H1 (cell line): ENCODE data around the gene CARD11. TPM values are rescaled to one million over a fixed set of nuclear protein-coding genes. Genes with fewer than 3 reads are reported as not detected.
A peak's percentile ranks its signal among the peaks of the same experiment; 100 is the strongest.

Experiments used
- CTCF ChIA-PET: fragments of 300-600 bp; sonication (Branson Sonifier 250); formaldehyde crosslinking; loops from one replicate; lab custom pipeline; 2021; ENCODE audit not compliant: partially characterized antibody; lab: Charles Lee
- POLR2A ChIA-PET: fragments of 300-600 bp; sonication (Branson Sonifier 250); formaldehyde crosslinking; loops from one replicate; lab custom pipeline; 2021; ENCODE audit warnings: inconsistent platforms; ENCODE audit not compliant: partially characterized antibody; lab: Charles Lee
- DNase-seq, 2 experiments: peaks; one replicate each; pipeline versions ENCODE4 v3.0.0 to v3.0.0-alpha.2; 2010 to 2022; ENCODE audit warnings: low spot score in 2 of 2, low read depth in 1 of 2, mixed read lengths in 1 of 2
- FAIRE-seq: peaks from 2 replicates; lab custom pipeline; 2011; peaks lifted over from hg19 to GRCh38; lab: Jason Lieb, UNC
- H2AFZ ChIP-seq: 2 replicates; pipeline ENCODE4 v1.8.1; 2012; ENCODE audit warnings: low read length, inconsistent platforms
- H2AK5ac ChIP-seq: 2 replicates; pipeline ENCODE4 v1.6.1; 2013; ENCODE audit warnings: low read depth, low read length
- H2BK120ac ChIP-seq: replicated peaks from 2 replicates; pipeline ENCODE3; 2013; ENCODE audit warnings: low read depth, low read length, inconsistent platforms
- H2BK12ac ChIP-seq: 2 replicates; pipeline ENCODE4 v1.6.1; 2013; ENCODE audit warnings: low read depth, low read length
- H2BK15ac ChIP-seq: 2 replicates; pipeline ENCODE4 v1.6.1; 2013; ENCODE audit warnings: low read length
- H2BK20ac ChIP-seq: 2 replicates; pipeline ENCODE4 v1.6.1; 2013; ENCODE audit warnings: low read length
- H2BK5ac ChIP-seq: 2 replicates; pipeline ENCODE4 v1.6.1; 2013; ENCODE audit warnings: low read depth, low read length
- H3K14ac ChIP-seq: 2 replicates; pipeline ENCODE4 v1.6.1; 2013; ENCODE audit warnings: inconsistent platforms; ENCODE audit not compliant: insufficient read length
- H3K18ac ChIP-seq: 2 replicates; pipeline ENCODE4 v1.6.1; 2013; ENCODE audit warnings: low read length; ENCODE audit errors: extremely low read depth
- H3K23ac ChIP-seq: 2 replicates; pipeline ENCODE4 v1.6.1; 2013; ENCODE audit warnings: inconsistent platforms; ENCODE audit not compliant: insufficient read length
- H3K23me2 ChIP-seq: 2 replicates; pipeline ENCODE4 v1.6.1; 2013; ENCODE audit warnings: low read depth, low read length
- H3K27ac ChIP-seq: 2 replicates; pipeline ENCODE4 v1.6.1; 2011; ENCODE audit warnings: low read depth, low read length, inconsistent platforms
- H3K27me3 ChIP-seq, 4 experiments: replicated peaks in 1 of 4; 1 replicate in 1 of 4; 2 replicates in 3 of 4; pipeline versions ENCODE4 v1.6.1 to v1.8.1; 2011 to 2013; ENCODE audit warnings: low read length in 3 of 4, mild to moderate bottlenecking in 3 of 4, inconsistent platforms in 2 of 4, mixed read lengths in 2 of 4, moderate library complexity in 1 of 4; ENCODE audit not compliant: control insufficient read depth in 3 of 4, insufficient read depth in 3 of 4; ENCODE audit errors: extremely low read depth in 1 of 4
- H3K36me3 ChIP-seq, 4 experiments: 2 replicates each; pipeline versions ENCODE4 v1.6.1 to v1.8.1; 2011 to 2013; ENCODE audit warnings: mild to moderate bottlenecking in 4 of 4, low read length in 3 of 4, moderate library complexity in 2 of 4, control low read depth in 1 of 4, inconsistent platforms in 1 of 4; ENCODE audit not compliant: insufficient read depth in 4 of 4, control insufficient read depth in 2 of 4
- H3K4ac ChIP-seq: replicated peaks from 2 replicates; pipeline ENCODE3; 2013; ENCODE audit warnings: low read length, low read depth, mixed read lengths, inconsistent platforms; ENCODE audit not compliant: insufficient read length
- H3K4me1 ChIP-seq, 4 experiments: replicated peaks in 1 of 4; 1 replicate in 1 of 4; 2 replicates in 3 of 4; pipeline versions ENCODE4 v1.6.1 to v1.8.1; 2011 to 2013; ENCODE audit warnings: low read length in 3 of 4, inconsistent platforms in 2 of 4, mixed read lengths in 1 of 4; ENCODE audit not compliant: insufficient read depth in 4 of 4, control insufficient read depth in 3 of 4
- H3K4me2 ChIP-seq, 2 experiments: 2 replicates each; pipeline versions ENCODE4 v1.6.1 to v1.8.1; 2011 to 2013; ENCODE audit warnings: low read depth in 2 of 2, low read length in 2 of 2, control low read depth in 1 of 2, inconsistent platforms in 1 of 2, mild to moderate bottlenecking in 1 of 2; ENCODE audit not compliant: insufficient read depth in 1 of 2
- H3K4me3 ChIP-seq, 4 experiments: fragments of 200-600, 300-600 bp in 1 of 4; sonication (generic), shearing (Covaris generic), sonication (Bioruptor Twin) in 1 of 4; 2 replicates each; pipeline versions ENCODE4 v1.5.1 to v1.8.1; 2011 to 2016; ENCODE audit warnings: low read length in 4 of 4, low read depth in 3 of 4, control low read depth in 2 of 4, inconsistent platforms in 2 of 4, mild to moderate bottlenecking in 2 of 4, mixed read lengths in 1 of 4, moderate library complexity in 1 of 4; ENCODE audit not compliant: insufficient read depth in 2 of 4; ENCODE audit errors: extremely low read depth in 1 of 4
- H3K56ac ChIP-seq: replicated peaks from 2 replicates; pipeline ENCODE3; 2013; ENCODE audit warnings: low read depth, mild to moderate bottlenecking, mixed read lengths, low read length, inconsistent platforms; ENCODE audit not compliant: insufficient read length
- H3K79me1 ChIP-seq: 2 replicates; pipeline ENCODE4 v1.6.1; 2013; ENCODE audit warnings: low read depth, low read length, control low read depth
- H3K79me2 ChIP-seq, 2 experiments: 2 replicates each; pipeline versions ENCODE4 v1.6.1 to v1.8.1; 2012 to 2013; ENCODE audit warnings: low read length in 2 of 2, mild to moderate bottlenecking in 2 of 2, inconsistent platforms in 1 of 2; ENCODE audit not compliant: insufficient read depth in 2 of 2, control insufficient read depth in 1 of 2
- H3K9ac ChIP-seq, 4 experiments: replicated peaks in 1 of 4; 1 replicate in 1 of 4; 2 replicates in 3 of 4; pipeline versions ENCODE4 v1.6.1 to v1.8.1; 2011 to 2013; ENCODE audit warnings: low read depth in 3 of 4, low read length in 3 of 4, control low read depth in 2 of 4, mild to moderate bottlenecking in 2 of 4, moderate library complexity in 2 of 4, inconsistent platforms in 1 of 4; ENCODE audit errors: extremely low read depth in 1 of 4
- H3K9me3 ChIP-seq, 2 experiments: 2 replicates each; pipeline versions ENCODE4 v1.6.1 to v1.8.1; 2012 to 2013; ENCODE audit warnings: mild to moderate bottlenecking in 2 of 2, moderate library complexity in 2 of 2, control low read depth in 1 of 2, inconsistent platforms in 1 of 2, low read depth in 1 of 2, low read length in 1 of 2, mixed read lengths in 1 of 2; ENCODE audit not compliant: insufficient read depth in 2 of 2
- H4K20me1 ChIP-seq, 2 experiments: replicated peaks in 1 of 2; 2 replicates each; pipeline versions ENCODE3 to v1.8.1; 2011 to 2013; ENCODE audit warnings: inconsistent platforms in 2 of 2, low read length in 2 of 2, mild to moderate bottlenecking in 1 of 2; ENCODE audit not compliant: insufficient read depth in 2 of 2, control insufficient read depth in 1 of 2
- H4K5ac ChIP-seq: 2 replicates; pipeline ENCODE4 v1.6.1; 2013; ENCODE audit warnings: low read length, low read depth, mixed read lengths, inconsistent platforms; ENCODE audit not compliant: insufficient read length
- H4K8ac ChIP-seq: 2 replicates; pipeline ENCODE4 v1.8.0; 2013; ENCODE audit warnings: mild to moderate bottlenecking, moderate library complexity, low read length, inconsistent platforms; ENCODE audit not compliant: insufficient read depth; ENCODE audit errors: extremely low read depth
- H4K91ac ChIP-seq: replicated peaks from 2 replicates; pipeline ENCODE3; 2013; ENCODE audit warnings: low read length, mixed read lengths, inconsistent platforms; ENCODE audit not compliant: insufficient read length
- BCL11A ChIP-seq, 2 experiments: IDR thresholded peaks; one replicate each; pipeline ENCODE4 v1.6.1; 2011; ENCODE audit warnings: low read depth in 2 of 2, low read length in 2 of 2, mild to moderate bottlenecking in 2 of 2
- CEBPB ChIP-seq: IDR thresholded peaks from 2 replicates; pipeline ENCODE4 v1.6.1; 2012; ENCODE audit warnings: low read depth, low read length
- CHD1 ChIP-seq: IDR thresholded peaks from 2 replicates; pipeline ENCODE4 v1.6.1; 2012; ENCODE audit warnings: low read depth, low read length, improper control_type of control experiment
- JUN ChIP-seq: IDR thresholded peaks from 2 replicates; pipeline ENCODE4 v1.6.1; 2011; ENCODE audit warnings: low read depth, mild to moderate bottlenecking, improper control_type of control experiment, low read length
- KDM1A ChIP-seq: fragments of 200-600, 300-600 bp; sonication (generic); IDR thresholded peaks from 2 replicates; pipeline ENCODE4 v1.7.1; 2016; ENCODE audit warnings: mild to moderate bottlenecking, low read length, borderline replicate concordance
- POLR2A ChIP-seq, 2 experiments: IDR thresholded peaks; 1 replicate in 1 of 2; 2 replicates in 1 of 2; pipeline ENCODE4 v1.6.1; 2011; ENCODE audit warnings: low read depth in 2 of 2, low read length in 2 of 2, mild to moderate bottlenecking in 2 of 2; ENCODE audit errors: control extremely low read depth in 1 of 2
- SIN3A ChIP-seq, 2 experiments: IDR thresholded peaks in 1 of 2; conservative IDR thresholded peaks in 1 of 2; 2 replicates each; pipeline ENCODE4 v1.6.1; 2011 to 2012; ENCODE audit warnings: low read length in 2 of 2, improper control_type of control experiment in 1 of 2, low read depth in 1 of 2, mild to moderate bottlenecking in 1 of 2
- SP4 ChIP-seq: IDR thresholded peaks from 2 replicates; pipeline ENCODE4 v1.6.1; 2012; ENCODE audit warnings: low read length, inconsistent platforms
- SRF ChIP-seq: IDR thresholded peaks from 2 replicates; pipeline ENCODE4 v1.6.1; 2011; ENCODE audit warnings: mild to moderate bottlenecking, low read depth, low read length, moderate library complexity
- TCF12 ChIP-seq: IDR thresholded peaks from 2 replicates; pipeline ENCODE4 v1.6.1; 2011; ENCODE audit warnings: low read depth, mild to moderate bottlenecking, low read length
- WGBS, 2 experiments: shearing (Covaris generic) in 1 of 2; methylation state at CpG; one replicate each; pipeline versions ENCODE4 v1.1.6 to v1.1.7; 2013 to 2015; ENCODE audit warnings: low lambda C conversion rate in 2 of 2, mixed read lengths in 2 of 2, inconsistent platforms in 1 of 2, low coverage in 1 of 2, missing lambda C conversion rate in 1 of 2; ENCODE audit not compliant: insufficient replicate concordance in 2 of 2, insufficient coverage in 1 of 2, insufficient read length in 1 of 2; ENCODE audit errors: extremely low coverage in 1 of 2, missing lambda C conversion rate in 1 of 2; 5-methylcytosine and 5-hydroxymethylcytosine counted together
- polyA plus RNA-seq, 7 experiments: library from polyadenylated mRNA; depleted of rRNA in 3 of 7; stranded (reverse) in 5 of 7; unstranded in 2 of 7; fragments of >200 nt in 5 of 7; fragments of 200-250 nt in 2 of 7; gene quantifications; 1 replicate in 5 of 7; 2 replicates in 1 of 7; 4 replicates in 1 of 7; pipeline versions ENCODE4 v1.2.1 to v1.2.3, GENCODE V29; 2011 to 2013; ENCODE audit warnings: missing spikeins in 2 of 7, mixed read lengths in 2 of 7
- total RNA-seq: library from RNA; stranded (reverse); fragmentation: NEBNext Ultra II Directional; extraction: Animal tissue kit (Norgen Biotek cat#: 25700); gene quantifications from 2 replicates; pipeline ENCODE4 v1.2.1, GENCODE V29; 2021
- TF ChIP-seq, protein P1 (sequence below): IDR thresholded peaks from 2 replicates; pipeline ENCODE4 v1.6.1; 2011; ENCODE audit warnings: low read length, improper control_type of control experiment
- TF ChIP-seq, protein P2 (sequence below): IDR thresholded peaks from 2 replicates; pipeline ENCODE4 v1.6.1; 2011; ENCODE audit warnings: low read depth, mild to moderate bottlenecking, low read length; ENCODE audit not compliant: insufficient read depth

Gene CARD11
- total and polyA plus RNA-seq, 2 of the 8 experiments (the other 6 are each of a cell fraction or from before 2014, with no cell fraction given): 12.6 to 29.8 TPM

DNA sequence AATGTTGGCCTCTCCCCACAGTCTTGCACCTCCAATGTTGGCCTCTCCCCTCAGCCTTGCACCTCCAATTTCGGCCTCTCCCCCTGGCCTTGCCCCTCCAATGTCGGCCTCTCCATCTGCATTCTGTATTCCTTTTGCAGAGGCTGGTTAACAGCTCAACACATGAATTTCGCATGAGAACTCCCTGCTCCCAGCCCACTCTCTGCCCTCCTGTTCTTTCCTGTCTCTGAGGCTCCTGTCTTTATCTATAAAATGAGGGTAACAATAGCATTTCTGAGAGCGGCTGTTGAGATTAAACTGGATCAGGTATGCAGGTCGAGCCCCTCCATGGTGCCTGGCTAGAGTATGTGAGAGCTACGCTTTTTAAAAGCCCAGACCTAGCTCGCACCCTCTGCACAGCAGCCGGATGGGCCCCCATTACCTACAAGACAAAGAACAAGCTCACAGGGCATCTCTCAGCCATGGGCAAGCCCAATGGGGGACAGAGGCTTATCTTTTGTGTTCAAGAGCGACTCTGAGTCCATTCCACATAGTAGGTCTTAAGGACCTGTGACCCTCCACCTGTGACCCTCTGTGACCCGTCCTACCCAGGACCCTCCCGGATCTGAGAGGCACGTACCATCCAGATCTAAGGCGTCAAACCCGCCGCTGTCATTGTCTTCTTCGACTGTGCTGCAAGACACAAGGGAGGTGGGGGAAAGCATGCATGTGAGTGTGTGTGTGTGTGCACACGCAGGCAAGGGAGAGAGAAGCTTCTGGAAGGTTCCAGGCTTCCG, 117.4 kb downstream of the CARD11 start:
- Histone ChIP-seq H3K18ac (no peak overlapping the region), H4K8ac (peak overlapping the region; percentile 5; the same call in 1 of the 2 replicates), H3K4ac (no peak overlapping the region), H2AK5ac (no peak overlapping the region), H2BK12ac (no peak overlapping the region), H3K27me3 (no peaks in the 10 kb centered on the region), H3K79me2 (no peaks in the 10 kb centered on the region), H2BK20ac (no peak overlapping the region), H3K4me1 (no peaks in the 10 kb centered on the region; a peak in 1 of 7 replicates), H3K23ac (no peak overlapping the region), H4K20me1 (peaks cover 0 to 1% of the 10 kb centered on the region in 2 experiments), H3K4me2 (no peak overlapping the region), H3K9me3 (no peaks in the 10 kb centered on the region), H2BK120ac (no peak overlapping the region), H3K27ac (no peak overlapping the region), H4K5ac (no peak overlapping the region), H3K36me3 (no peaks in the 10 kb centered on the region), H2AFZ (no peak overlapping the region), H3K23me2 (no peaks in the 10 kb centered on the region), H3K4me3 (no peak overlapping the region), H3K14ac (no peak overlapping the region), H3K56ac (no peak overlapping the region), H4K91ac (no peak overlapping the region), H3K9ac (no peak overlapping the region), H3K79me1 (no peaks in the 10 kb centered on the region), H2BK15ac (no peak overlapping the region), H2BK5ac (no peak overlapping the region)
- FAIRE-seq (no peak), DNase-seq (no peak)
- WGBS, 2 experiments: 89% methylated on average over 18 of the region's 18 CpGs; no CpG with 5 or more reads in 1 of the 2 experiments
- ChIA-PET POLR2A (interaction anchor here (0.5 kb wide), 1 partner anchor 72 kb away, joined by 3 read pairs; no protein-coding TSS in a partner anchor), CTCF (interaction anchor here (0.6 to 1.9 kb wide), 9 partner anchors 11 to 1126 kb away, joined by 3 to 6 read pairs (median 3); no protein-coding TSS in a partner anchor)
- TF ChIP-seq SRF (no peak), SP4 (no peak), KDM1A (no peak), BCL11A (IDR thresholded peaks at IDR 0.05; ENCODE audit: low read depth in 2 of 2, low read length in 2 of 2) (no peak), CHD1 (no peak), CEBPB (no peak), POLR2A (IDR thresholded peaks at IDR 0.05; ENCODE audit: control extremely low read depth in 1 of 2, low read depth in 2 of 2, low read length in 2 of 2) (no peak), JUN (no peak), TCF12 (no peak), SIN3A (conservative IDR thresholded peaks at IDR 0.05 in 1 of 2, IDR thresholded peaks at IDR 0.05 in 1 of 2; ENCODE audit: low read depth in 1 of 2, low read length in 2 of 2) (no peak)
- TF ChIP-seq, protein P1, sequence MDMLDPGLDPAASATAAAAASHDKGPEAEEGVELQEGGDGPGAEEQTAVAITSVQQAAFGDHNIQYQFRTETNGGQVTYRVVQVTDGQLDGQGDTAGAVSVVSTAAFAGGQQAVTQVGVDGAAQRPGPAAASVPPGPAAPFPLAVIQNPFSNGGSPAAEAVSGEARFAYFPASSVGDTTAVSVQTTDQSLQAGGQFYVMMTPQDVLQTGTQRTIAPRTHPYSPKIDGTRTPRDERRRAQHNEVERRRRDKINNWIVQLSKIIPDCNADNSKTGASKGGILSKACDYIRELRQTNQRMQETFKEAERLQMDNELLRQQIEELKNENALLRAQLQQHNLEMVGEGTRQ: no peak
- TF ChIP-seq, protein P2, sequence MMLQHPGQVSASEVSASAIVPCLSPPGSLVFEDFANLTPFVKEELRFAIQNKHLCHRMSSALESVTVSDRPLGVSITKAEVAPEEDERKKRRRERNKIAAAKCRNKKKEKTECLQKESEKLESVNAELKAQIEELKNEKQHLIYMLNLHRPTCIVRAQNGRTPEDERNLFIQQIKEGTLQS: no peak
